Prostate gland (tissue), 2 donors: ENCODE measurements around the gene DLX4.

ENCODE experiments used
- POLR2AphosphoS5 ChIP-seq: sonication (generic); formaldehyde crosslinking; IDR thresholded peaks from one replicate; pipeline ENCODE4 v1.6.1; 2017; ENCODE audit warnings: antibody characterized with exemption
- TF ChIP-seq, protein P1 (sequence below), 4 experiments: fragments of 200-600 bp in 2 of 4; fragments of 450-650 bp in 2 of 4; sonication (generic) in 2 of 4; IDR thresholded peaks; 1 replicate in 3 of 4; 2 replicates in 1 of 4; pipeline ENCODE4 v1.5.1; 2016 to 2019; ENCODE audit warnings: antibody characterized with exemption in 4 of 4, mild to moderate bottlenecking in 2 of 4, moderate library complexity in 2 of 4

DNA sequence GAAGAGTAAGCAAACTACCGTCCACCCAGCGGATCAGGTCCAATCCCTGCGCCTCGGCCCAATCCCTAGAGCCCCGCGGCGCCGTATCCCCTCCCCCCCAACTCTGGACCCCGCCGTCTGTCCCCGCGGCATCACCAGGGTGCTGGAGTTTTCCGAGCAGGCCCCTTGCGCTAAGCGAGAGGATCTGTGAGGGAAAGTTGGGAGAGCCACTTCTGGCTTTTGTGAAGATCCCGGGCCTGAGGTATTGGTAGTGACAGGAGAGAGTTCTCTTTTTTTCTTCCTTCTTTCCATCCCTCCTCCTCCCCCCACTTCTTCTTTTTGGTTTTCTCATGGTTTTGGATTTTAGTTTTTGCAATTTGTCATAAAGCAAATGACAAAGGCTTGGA is 3.5 kb upstream of the DLX4 start:
- TF ChIP-seq, protein P1, sequence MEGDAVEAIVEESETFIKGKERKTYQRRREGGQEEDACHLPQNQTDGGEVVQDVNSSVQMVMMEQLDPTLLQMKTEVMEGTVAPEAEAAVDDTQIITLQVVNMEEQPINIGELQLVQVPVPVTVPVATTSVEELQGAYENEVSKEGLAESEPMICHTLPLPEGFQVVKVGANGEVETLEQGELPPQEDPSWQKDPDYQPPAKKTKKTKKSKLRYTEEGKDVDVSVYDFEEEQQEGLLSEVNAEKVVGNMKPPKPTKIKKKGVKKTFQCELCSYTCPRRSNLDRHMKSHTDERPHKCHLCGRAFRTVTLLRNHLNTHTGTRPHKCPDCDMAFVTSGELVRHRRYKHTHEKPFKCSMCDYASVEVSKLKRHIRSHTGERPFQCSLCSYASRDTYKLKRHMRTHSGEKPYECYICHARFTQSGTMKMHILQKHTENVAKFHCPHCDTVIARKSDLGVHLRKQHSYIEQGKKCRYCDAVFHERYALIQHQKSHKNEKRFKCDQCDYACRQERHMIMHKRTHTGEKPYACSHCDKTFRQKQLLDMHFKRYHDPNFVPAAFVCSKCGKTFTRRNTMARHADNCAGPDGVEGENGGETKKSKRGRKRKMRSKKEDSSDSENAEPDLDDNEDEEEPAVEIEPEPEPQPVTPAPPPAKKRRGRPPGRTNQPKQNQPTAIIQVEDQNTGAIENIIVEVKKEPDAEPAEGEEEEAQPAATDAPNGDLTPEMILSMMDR (IDR thresholded peaks at IDR 0.05) = no peak
- no peak for TF ChIP-seq POLR2AphosphoS5
